HG02763 (cell line): ENCODE measurements around the gene RPUSD2.
A peak's percentile ranks its signal among the peaks of the same experiment; 100 is the strongest.

Experiments
- ATAC-seq: cut with Tn5 transposase; IDR thresholded peaks from one replicate; pipeline ENCODE4 v1.9.1; 2021; ENCODE audit warnings: mild to moderate bottlenecking, moderate library complexity; ENCODE audit not compliant: unreplicated experiment

The RPUSD2 gene, protein sequence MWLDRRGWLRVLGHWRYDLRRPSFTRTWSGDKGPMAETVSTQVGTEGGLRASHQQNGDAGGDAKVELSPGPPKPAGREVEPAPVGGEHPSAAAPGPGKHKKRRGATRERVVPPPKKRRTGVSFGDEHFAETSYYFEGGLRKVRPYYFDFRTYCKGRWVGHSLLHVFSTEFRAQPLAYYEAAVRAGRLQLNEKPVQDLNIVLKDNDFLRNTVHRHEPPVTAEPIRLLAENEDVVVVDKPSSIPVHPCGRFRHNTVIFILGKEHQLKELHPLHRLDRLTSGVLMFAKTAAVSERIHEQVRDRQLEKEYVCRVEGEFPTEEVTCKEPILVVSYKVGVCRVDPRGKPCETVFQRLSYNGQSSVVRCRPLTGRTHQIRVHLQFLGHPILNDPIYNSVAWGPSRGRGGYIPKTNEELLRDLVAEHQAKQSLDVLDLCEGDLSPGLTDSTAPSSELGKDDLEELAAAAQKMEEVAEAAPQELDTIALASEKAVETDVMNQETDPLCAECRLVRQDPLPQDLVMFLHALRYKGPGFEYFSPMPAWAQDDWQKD

DNA sequence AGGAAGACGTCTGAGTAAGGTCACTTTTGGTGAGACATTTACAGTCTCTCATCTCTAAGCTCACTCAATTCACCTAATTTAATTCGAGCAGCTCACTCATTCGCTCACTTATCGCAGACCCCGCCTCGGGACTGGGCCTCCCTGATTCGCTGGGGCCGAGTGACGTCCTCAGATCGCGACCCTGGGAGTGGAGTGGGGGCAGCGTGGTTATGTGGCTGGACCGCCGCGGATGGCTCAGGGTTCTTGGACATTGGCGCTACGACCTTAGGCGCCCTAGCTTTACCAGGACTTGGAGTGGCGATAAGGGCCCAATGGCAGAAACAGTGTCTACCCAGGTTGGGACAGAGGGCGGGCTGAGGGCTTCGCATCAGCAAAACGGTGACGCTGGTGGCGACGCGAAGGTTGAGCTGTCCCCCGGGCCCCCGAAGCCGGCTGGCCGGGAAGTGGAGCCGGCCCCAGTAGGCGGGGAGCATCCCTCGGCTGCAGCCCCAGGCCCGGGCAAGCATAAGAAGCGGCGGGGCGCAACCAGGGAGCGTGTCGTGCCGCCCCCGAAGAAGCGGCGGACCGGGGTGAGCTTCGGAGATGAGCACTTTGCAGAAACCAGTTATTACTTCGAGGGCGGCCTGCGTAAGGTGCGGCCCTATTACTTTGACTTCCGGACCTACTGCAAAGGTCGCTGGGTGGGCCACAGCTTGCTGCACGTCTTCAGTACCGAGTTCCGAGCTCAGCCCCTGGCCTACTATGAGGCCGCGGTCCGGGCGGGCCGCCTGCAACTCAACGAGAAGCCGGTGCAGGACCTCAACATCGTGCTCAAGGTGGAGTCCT, at the start of gene RPUSD2:
Gene RPUSD2, plus strand, starts transcription at position 171 of the 825 bp plus-strand sequence. Its CDS starts 39 bp downstream, at position 210.
- ATAC-seq: peak; percentile 41

DNA sequence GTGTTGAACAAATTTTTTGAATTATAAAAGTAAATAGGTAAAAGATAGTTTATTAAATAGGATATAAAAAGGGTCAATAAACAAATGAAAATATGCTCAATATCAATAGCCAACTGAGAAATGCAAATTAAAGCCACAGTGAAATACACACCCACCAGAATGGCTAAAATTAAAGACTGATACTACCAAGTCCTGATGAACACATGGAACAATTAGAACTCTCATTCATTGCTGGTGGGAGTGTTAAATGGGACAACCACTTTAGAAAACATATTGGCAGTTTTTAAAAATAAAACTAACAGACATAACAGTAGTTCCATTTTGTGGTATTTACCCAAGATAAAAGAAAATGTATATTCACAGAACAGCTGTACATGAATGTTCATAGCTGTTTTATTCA, 45.5 kb upstream of the RPUSD2 start:
- no peak for ATAC-seq

DNA sequence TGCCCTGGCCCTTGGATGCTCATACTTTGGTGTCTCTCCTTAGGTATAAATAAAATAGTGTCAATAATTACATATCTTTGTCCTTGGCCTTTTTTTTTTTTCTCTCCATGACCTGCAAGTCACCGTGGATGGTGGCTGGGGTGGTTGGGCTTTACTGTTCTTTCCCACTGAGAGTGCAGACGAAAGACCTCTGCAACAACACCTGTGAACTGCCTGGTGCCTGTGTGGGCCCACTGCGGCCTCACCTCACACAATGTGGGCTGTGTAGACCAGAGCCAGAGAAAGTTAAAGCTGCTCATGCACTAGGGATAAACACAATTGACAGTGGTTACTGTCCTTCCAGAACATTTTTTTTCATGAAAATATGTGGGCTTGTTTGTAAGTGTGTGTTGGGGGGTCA, 43.2 kb upstream of the RPUSD2 start:
- ATAC-seq: no peak

- no peak for ATAC-seq
These were observed 40.3 kb upstream of the RPUSD2 start for GRCh38 chr15:40528801-40529200.

GRCh38 chr15:40533763-40534364, 35.2 kb upstream of the RPUSD2 start:
- no peak for ATAC-seq

DNA sequence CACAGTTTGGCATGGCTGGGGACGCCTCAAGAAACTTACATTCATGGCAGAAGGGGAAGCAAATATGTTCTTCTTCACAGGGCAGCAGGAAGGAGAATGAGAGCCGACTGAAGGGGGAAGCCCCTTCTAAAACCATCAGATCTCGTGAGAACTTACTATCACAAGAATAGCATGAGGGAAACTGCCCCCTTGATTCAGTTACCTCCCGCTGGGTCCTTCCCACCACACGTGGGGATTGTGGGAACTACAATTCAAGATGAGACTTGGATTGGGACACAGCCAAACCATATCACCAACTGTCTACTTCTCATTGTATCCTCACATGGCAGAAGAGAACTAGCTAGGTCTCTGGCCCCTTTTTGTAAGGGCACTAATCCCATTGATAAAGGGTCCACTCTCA, 34.7 kb upstream of the RPUSD2 start:
- no peak for ATAC-seq

- no peak for ATAC-seq
These were observed 32.6 kb upstream of the RPUSD2 start for GRCh38 chr15:40536501-40536900.

- ATAC-seq: no peak
These were observed 30.1 kb upstream of the RPUSD2 start for GRCh38 chr15:40538976-40539375.

DNA sequence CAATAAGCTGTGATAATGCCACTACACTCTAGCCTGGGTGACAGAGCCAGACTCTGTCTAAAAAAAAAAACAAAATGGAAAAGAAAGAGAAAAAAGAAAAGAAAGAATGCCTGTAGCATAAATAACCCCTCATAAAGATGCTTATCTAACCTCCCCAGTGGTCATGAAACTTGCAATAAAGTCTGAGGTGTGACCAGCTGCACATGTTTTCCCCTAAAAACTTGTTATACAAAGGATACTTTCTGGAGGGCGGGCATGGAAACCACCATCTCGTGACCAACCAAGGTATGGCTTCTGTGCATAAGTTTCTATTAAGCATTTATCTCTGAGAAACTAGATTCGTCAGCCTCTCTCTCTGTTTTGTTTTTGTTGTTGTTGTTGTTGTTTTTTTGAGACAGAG, 26.0 kb upstream of the RPUSD2 start:
- ATAC-seq: no peak

- ATAC-seq: peak; percentile 63
These were observed 25.3 kb upstream of the RPUSD2 start for GRCh38 chr15:40543631-40544294.

DNA sequence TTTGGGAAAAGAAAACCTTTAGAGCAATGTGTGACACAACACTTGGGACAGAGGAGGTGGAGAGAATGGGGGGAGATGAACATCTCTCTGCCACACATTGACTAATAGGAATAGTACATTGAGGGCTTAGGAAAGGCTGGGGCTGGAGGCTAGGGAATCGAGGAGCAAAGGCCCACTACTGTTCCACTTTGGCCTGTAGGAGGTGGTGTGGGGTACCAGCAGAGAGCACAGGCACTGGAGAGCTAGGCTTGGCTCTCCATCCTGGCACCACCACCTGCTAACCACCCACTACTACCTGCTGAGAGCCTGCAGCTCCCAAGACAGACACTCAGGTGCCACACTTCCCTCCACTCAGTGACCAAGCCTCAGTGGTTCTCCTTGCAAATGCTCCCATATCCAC, 23.6 kb upstream of the RPUSD2 start:
- no peak for ATAC-seq

DNA sequence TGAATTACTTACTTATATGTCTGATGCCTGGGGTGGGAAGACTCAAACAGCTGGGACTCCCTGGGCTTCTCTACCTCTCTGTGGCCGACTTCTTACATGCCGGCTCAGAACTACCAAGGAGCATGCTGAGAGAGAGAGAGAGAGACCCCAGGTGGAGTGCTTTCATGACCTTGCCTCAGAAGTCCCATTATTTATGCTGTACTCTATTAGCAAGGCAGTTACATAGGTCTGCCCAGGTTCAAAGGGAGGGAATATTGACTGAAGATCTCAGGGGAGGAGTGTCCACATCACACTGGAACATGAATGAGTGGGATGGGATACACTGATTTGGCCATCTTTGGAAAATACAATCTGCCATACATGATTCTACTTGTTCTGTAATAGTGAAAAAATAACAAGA, 20.5 kb upstream of the RPUSD2 start:
- ATAC-seq: no peak

DNA sequence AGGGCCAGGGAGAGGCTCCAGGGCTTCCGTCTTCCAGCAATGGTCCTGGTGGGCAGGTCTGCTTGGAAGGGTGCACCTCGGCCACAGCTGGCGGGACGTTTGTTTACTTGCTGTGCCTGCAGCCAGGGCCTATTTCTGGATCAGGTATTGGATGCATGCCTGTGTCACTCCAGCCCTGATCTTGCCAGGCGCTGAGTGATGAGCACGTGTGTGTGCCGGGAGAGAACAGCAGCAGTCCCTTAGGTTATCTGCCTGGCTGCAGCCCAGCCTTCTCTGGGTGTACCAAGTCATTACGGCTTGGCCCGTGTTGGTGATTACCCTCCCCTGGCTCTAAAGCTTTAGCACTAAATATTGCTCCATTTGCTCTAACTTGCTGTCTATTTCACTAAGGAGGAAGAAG, 19.2 kb upstream of the RPUSD2 start:
- ATAC-seq: no peak

DNA sequence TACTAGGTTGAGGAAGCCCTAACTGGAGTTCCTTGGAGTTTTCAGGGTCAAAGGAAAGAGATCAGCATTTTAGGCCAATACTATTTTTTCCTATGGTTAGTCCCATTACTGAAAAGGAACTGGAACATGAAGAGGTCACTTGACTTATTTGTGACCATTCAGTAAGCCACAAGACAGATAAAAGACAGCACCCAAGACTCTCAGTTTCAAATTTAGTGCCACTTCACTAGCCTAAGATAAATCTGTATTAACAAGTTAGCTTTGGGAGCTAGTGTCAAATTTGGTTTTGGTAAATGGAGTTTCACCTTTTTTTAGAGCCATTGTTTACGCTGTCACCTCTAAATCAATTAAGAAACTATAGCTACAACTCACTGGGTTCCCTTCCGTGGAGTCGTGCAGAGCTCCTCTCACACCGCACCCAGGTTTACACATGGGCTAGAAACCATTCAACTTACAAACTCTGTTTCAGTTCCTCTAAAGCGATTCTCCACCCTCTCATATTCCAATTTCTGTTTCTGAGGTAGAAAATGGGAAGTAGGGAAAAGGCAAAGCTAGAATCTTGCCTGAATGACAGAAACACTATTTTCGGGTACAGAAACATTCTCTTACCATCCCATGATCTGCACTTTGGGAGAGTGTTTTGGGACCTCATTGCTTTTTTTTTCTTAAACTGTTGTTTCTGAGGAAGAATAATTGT, 18.6 kb upstream of the RPUSD2 start:
- peak; percentile 70 for ATAC-seq

- no peak for ATAC-seq
These were observed 15.0 kb upstream of the RPUSD2 start for GRCh38 chr15:40554161-40554525.

DNA sequence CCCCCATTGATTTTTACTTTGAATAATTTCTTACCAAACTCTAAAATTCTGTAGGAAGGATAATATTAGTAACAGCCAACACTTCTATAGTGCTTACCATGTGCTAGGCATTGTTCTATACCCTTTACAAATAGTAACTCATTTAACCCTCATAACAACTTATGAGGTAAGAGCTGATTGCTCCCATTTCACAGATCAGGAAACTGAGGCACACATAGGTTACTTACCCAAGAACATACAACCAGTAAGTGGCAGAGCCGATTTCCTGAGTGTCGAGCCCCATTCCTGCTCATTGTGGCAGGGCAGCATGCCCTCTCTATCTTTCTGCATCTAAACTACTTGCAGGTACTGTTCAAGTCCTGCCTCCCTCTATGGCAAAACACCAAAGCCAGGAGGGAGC, 13.2 kb upstream of the RPUSD2 start:
- ATAC-seq: no peak

- no peak for ATAC-seq
These were observed 10.0 kb upstream of the RPUSD2 start for GRCh38 chr15:40558952-40559742.

DNA sequence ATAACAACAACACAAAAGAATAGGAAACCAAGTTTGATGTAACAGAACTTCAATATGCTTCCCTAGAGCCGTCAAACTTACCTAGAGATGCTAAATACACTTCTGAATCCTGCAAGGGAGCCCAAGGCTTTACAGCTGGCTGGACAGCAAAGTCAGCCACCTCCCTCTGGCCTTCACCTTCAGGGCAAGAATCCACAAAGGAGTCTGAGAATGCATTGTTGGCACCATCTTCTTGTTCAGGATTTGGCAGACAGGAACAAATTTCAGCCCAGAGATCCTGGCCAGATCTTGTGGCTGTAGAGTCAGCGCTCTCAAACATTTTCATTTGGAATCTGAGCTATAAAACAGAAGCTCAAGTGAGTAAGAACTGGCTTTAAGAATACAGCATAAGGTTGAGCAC, 6.4 kb upstream of the RPUSD2 start:
- no peak for ATAC-seq

DNA sequence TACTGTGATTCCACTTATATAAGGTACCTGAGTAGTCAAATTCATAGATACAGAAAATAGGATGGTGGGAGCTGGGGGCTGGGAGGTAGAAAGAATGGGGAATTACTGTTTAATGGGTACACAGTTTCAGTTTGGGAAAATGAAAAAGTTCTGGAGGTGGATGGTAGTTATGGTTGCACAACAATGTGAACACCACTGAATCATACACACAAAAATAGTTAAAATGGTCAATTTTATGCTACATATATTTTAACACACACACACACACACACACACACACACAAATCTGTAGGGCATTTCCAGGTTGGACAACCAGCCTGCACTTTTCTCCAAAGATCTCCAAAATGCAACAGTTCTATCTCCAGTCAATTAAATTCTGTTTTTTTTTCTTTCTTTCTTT, 5.7 kb upstream of the RPUSD2 start:
- ATAC-seq: no peak
